IPS-18c (cell line): ENCODE results near the gene VPS13C.

Source experiments
- H3K4me3 ChIP-seq: 2 replicates; pipeline ENCODE4 v1.7.0; 2013; ENCODE audit warnings: low read depth, mild to moderate bottlenecking, low read length, moderate library complexity; ENCODE audit not compliant: insufficient read depth
- H3K9me3 ChIP-seq: one replicate; pipeline ENCODE4 v1.6.1; 2013; ENCODE audit warnings: mild to moderate bottlenecking, low read length, moderate library complexity; ENCODE audit not compliant: control insufficient read depth, insufficient read depth

VPS13C gene, protein sequence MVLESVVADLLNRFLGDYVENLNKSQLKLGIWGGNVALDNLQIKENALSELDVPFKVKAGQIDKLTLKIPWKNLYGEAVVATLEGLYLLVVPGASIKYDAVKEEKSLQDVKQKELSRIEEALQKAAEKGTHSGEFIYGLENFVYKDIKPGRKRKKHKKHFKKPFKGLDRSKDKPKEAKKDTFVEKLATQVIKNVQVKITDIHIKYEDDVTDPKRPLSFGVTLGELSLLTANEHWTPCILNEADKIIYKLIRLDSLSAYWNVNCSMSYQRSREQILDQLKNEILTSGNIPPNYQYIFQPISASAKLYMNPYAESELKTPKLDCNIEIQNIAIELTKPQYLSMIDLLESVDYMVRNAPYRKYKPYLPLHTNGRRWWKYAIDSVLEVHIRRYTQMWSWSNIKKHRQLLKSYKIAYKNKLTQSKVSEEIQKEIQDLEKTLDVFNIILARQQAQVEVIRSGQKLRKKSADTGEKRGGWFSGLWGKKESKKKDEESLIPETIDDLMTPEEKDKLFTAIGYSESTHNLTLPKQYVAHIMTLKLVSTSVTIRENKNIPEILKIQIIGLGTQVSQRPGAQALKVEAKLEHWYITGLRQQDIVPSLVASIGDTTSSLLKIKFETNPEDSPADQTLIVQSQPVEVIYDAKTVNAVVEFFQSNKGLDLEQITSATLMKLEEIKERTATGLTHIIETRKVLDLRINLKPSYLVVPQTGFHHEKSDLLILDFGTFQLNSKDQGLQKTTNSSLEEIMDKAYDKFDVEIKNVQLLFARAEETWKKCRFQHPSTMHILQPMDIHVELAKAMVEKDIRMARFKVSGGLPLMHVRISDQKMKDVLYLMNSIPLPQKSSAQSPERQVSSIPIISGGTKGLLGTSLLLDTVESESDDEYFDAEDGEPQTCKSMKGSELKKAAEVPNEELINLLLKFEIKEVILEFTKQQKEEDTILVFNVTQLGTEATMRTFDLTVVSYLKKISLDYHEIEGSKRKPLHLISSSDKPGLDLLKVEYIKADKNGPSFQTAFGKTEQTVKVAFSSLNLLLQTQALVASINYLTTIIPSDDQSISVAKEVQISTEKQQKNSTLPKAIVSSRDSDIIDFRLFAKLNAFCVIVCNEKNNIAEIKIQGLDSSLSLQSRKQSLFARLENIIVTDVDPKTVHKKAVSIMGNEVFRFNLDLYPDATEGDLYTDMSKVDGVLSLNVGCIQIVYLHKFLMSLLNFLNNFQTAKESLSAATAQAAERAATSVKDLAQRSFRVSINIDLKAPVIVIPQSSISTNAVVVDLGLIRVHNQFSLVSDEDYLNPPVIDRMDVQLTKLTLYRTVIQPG (N-terminal part only)

GRCh38 chr15:62060113-62060895 is at the start of gene VPS13C:
Gene VPS13C (minus strand): TSS chr15:62060447. CDS start chr15:62060374, 73 bp downstream.
- peak within 1 kb of the TSS; percentile 83 for H3K4me3 ChIP-seq
- no peaks in the 10 kb centered on the region for H3K9me3 ChIP-seq

DNA sequence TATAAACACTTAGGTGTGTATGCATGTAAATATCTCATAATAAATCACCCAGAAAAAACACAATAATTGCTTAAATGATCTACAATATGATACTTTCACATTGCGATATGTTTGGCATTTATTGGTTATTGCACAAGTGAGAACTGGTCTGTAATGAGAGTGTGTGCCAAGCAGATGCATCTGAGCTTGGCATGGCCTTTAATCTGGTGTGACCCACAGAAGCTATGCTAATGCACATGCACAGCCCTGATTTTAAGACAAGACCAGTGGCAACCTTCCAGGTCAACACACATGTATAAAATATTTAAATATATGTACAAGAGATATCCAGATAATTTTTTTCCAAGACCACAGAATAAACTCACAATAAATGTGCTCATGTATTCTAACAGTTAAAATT is 49.2 kb upstream of the VPS13C start:
- Histone ChIP-seq H3K4me3 (no peak overlapping the region), H3K9me3 (no peaks in the 10 kb centered on the region)

DNA sequence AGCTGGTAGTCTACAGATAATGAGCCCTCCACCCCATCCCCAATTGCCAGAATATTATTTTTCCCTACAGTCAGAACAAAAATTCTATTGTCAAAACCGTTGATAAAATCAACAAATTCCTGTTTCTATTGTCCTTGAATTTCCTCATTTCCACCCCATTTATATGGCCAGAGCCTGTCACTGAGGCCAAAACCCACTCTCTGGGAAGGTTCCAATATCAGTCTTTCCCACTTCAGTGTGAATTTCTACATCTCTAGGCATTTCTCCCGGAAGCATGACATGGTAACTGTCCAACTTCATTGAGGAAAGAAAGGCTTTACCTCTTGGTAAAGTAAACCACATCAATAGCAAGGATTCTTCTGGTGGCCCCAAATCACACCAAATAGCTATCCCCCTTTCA is 48.2 kb upstream of the VPS13C start:
- no peak overlapping the region for H3K4me3 ChIP-seq
- H3K9me3 ChIP-seq: no peaks in the 10 kb centered on the region

GRCh38 chr15:62107571-62108121 is 47.4 kb upstream of the VPS13C start:
- no peak overlapping the region for H3K4me3 ChIP-seq
- no peaks in the 10 kb centered on the region for H3K9me3 ChIP-seq

GRCh38 chr15:62106096-62106495 is 45.8 kb upstream of the VPS13C start:
- Histone ChIP-seq H3K9me3 (no peaks in the 10 kb centered on the region), H3K4me3 (no peak overlapping the region)

GRCh38 chr15:62105266-62105665 is 45.0 kb upstream of the VPS13C start:
- Histone ChIP-seq H3K9me3 (no peaks in the 10 kb centered on the region), H3K4me3 (no peak overlapping the region)

- Histone ChIP-seq H3K9me3 (no peaks in the 10 kb centered on the region), H3K4me3 (no peak overlapping the region)
Measured at GRCh38 chr15:62104846-62105245, 44.6 kb upstream of the VPS13C start.

- no peak overlapping the region for H3K4me3 ChIP-seq
- H3K9me3 ChIP-seq: no peaks in the 10 kb centered on the region
Measured at GRCh38 chr15:62104401-62104800, 44.2 kb upstream of the VPS13C start.

- H3K9me3 ChIP-seq: no peaks in the 10 kb centered on the region
- H3K4me3 ChIP-seq: no peak overlapping the region
Measured at GRCh38 chr15:62103431-62103830, 43.2 kb upstream of the VPS13C start.

DNA sequence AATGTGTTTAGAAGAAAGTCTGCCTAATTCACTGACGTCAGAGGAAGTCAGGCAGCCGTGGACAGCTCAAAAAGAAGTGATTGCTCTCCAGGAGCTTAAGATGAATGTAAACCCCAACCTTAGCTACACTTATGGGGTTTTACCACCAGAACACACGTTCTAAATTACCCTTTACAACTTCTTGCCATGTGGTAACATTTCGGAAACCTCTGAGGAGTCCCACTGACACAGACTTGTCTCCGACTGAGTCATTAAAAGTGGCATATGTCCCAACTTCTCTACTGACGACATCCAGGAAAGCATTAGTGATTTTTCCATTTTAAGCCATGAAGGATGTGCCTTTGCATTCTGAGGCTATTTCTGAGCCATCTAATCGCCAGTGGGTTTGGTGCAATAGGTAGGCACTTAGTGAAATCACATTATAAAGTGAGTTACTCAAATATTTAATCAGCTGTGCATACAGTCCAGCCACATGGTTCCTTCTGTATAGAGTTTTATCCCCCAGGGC is 38.9 kb upstream of the VPS13C start:
- H3K9me3 ChIP-seq: no peaks in the 10 kb centered on the region
- H3K4me3 ChIP-seq: no peak overlapping the region

GRCh38 chr15:62094388-62094787 is 34.1 kb upstream of the VPS13C start:
- Histone ChIP-seq H3K4me3 (no peak overlapping the region), H3K9me3 (no peaks in the 10 kb centered on the region)

DNA sequence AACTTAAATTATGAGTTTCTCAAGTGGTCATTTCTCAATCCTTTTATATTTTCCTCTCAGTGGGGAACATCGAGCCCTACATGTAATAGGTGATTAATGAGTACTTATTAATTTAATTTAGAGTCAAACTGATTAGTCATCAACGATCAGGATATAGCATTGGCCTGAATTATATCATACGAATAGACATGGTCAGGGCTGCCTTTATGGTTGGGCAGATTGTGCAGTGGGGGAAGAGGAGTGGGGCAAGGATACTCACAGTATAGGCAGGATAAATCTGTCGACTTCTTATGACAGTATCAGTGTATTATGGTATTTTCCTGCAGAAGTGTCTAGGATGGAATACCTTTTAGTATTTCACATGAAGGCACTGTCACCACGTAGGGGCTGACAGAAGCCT is 33.6 kb upstream of the VPS13C start:
- Histone ChIP-seq H3K4me3 (no peak overlapping the region), H3K9me3 (no peaks in the 10 kb centered on the region)

- Histone ChIP-seq H3K4me3 (no peak overlapping the region), H3K9me3 (no peaks in the 10 kb centered on the region)
Measured at GRCh38 chr15:62090988-62091387, 30.7 kb upstream of the VPS13C start.

DNA sequence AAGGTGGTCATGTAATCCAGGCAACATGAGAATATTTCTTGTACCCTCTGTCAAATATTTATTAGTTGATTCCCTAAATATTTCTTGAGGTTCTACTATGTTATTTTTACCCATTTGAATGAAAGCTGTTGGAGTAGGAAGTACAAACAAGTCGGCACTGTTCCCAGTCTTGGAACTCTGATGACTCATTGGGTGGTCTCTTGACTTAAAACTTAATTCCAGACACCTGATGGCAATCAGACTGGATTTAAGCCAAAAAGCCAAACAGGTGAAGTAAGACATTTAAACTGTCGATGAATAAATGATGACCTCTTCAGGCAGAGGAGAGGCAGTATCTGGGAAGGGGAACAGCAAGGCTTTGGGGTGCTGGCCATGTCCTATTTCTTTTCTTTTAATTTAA is 29.4 kb upstream of the VPS13C start:
- Histone ChIP-seq H3K9me3 (no peaks in the 10 kb centered on the region), H3K4me3 (no peak overlapping the region)

DNA sequence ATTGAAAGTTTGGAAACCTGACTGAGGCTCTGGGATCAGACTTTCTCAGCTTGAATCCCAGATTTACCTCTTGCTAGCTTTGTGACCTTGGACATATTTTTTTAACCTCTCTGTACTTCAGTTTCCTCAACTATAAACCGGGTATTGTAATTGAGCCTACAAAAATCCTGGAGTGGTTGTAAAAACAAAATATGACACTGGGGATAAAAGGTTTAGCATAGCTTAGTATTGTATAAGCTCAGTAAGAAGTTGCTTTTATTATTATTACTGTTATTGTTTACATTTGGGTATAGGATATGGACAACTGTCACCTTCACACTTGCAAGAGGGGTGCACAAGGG is 28.1 kb upstream of the VPS13C start:
- H3K4me3 ChIP-seq: no peak overlapping the region
- no peaks in the 10 kb centered on the region for H3K9me3 ChIP-seq

DNA sequence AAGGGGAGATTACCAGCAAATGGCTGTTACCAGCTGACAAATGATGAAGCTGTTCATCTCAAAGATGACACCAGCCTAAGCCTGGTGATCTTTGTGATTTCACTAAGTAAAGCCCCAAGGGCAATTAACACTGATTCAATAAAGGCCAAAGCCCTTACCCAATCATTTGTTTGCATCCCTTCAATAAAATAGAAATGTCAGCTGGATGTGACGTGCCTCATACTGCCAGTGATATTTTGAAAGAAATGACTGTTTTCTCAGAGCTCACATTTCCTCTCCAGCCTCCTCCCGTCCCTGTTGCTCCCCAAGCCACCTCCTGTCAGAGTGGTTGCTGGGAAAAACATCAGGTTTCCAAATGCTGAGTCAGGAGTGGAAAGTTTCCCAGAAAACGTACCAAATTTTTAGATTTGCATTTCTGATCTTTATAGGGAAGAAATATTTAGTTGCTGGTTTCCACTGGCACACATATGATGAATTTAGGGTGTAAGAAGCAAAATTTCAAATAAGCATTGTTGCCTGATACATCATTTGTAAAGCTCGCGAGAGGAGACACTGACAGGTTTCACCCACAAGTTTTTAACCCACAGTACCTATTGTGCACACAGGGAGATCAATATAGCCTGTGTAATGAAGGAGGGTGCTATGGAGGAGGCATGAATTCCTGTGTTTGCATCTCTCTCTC is 27.6 kb upstream of the VPS13C start:
- Histone ChIP-seq H3K9me3 (no peaks in the 10 kb centered on the region), H3K4me3 (no peak overlapping the region)
